Astrocyte of the cerebellum (primary cell): ENCODE measurements around the gene ROGDI.

Source experiments
- DNase-seq: peaks from one replicate; pipeline ENCODE4 v3.0.0-alpha.2; 2011; ENCODE audit warnings: low read depth
- H3K4me3 ChIP-seq: 2 replicates; pipeline ENCODE4 v1.5.1; 2011; ENCODE audit warnings: mild to moderate bottlenecking, low read depth, low read length, moderate library complexity
- CTCF ChIP-seq: IDR thresholded peaks from 2 replicates; pipeline ENCODE4 v1.5.1; 2012; ENCODE audit warnings: low read length, low read depth, moderate library complexity, mild to moderate bottlenecking; ENCODE audit errors: missing control alignments
- in situ Hi-C: cut with HindIII; loops from 2 replicates; pipeline ENCODE4 v1.10.0; 2017; ENCODE audit warnings: low sequenced_read_pairs

ROGDI gene

GRCh38 chr16:4771646-4772045, 30.8 kb downstream of the ROGDI start:
- no peak for DNase-seq
- in situ Hi-C loops, result no loop called here
- TF ChIP-seq CTCF, result no peak
- H3K4me3 ChIP-seq, result no peak overlapping the region

GRCh38 chr16:4769306-4769638, 33.2 kb downstream of the ROGDI start:
- peak overlapping the region; percentile 49 for H3K4me3 ChIP-seq
- TF ChIP-seq CTCF, result no peak
- in situ Hi-C loops, result loop anchor here (5.0 kb wide), 1 partner anchor 48 kb away; no protein-coding TSS in a partner anchor
- no peak for DNase-seq

- TF ChIP-seq CTCF, result no peak
- peak; percentile 83 for DNase-seq
- in situ Hi-C loops, result loop anchor here (5.0 kb wide), 1 partner anchor 49 kb away; no protein-coding TSS in a partner anchor
- peak overlapping the region; percentile 49 for H3K4me3 ChIP-seq
Observed at GRCh38 chr16:4768549-4769305, 33.7 kb downstream of the ROGDI start.

- peak overlapping the region; percentile 49 for H3K4me3 ChIP-seq
- DNase-seq, result no peak
- TF ChIP-seq CTCF, result no peak
- in situ Hi-C loops, result loop anchor here (5.0 kb wide), 1 partner anchor 49 kb away; no protein-coding TSS in a partner anchor
Observed at GRCh38 chr16:4767872-4768548, 34.4 kb downstream of the ROGDI start.

GRCh38 chr16:4766875-4767628, 35.4 kb downstream of the ROGDI start, which contains the start of gene ZNF500:
TSS of gene ZNF500 (minus strand) at chr16:4767162. CDS start at chr16:4765978, 1,184 bp downstream.
- DNase-seq, result peak; percentile 87
- in situ Hi-C loops, result loop anchor here (5.0 kb wide), 1 partner anchor 50 kb away; no protein-coding TSS in a partner anchor
- peak within 1 kb of the TSS; percentile 97 for H3K4me3 ChIP-seq
- TF ChIP-seq CTCF, result no peak
